ENCODE data around the gene MYH9.

Gene MYH9

DNA sequence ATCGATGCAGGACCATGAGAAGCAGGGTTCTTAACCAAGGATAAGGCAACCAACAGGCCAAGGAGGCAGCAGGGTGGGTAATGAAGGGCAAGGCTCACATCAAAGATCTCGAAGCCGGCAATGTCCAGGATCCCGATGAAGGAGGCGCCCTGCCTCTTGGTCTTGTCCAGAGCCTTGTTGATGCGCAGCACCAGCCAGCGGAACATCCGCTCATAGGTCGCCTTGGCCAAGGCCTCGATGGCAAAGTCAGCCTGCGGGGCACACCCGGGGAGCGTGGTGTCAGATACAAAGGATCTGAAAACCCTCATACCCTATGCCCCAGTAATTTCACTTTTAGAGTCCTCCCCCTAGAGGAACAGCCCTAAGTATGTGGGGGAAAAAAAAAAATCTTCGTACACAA, 71.3 kb downstream of the MYH9 start:
- DNase-seq (ENCODE audit: low read depth in 2 of 2), result no peak

DNA sequence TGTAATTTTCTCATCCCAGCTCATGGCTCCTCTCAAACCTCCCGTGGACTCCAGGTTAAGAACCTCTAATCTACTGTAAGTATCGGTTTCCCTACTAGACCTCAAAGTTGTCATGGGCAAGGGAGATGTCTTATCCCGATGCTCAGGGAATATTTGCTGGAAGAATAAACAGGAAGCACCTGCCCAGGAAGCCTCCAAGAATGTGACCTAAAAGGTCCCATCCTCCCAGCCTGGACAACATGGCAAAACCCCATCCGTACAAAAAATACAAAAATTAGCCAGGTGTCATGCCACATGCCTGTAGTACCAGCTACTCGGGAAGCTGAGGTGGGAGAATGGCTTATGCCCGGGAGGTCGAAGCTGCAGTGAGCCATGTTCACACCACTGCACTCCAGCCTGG, 72.4 kb downstream of the MYH9 start:
- no peak for DNase-seq (ENCODE audit: low read depth in 2 of 2)

DNA sequence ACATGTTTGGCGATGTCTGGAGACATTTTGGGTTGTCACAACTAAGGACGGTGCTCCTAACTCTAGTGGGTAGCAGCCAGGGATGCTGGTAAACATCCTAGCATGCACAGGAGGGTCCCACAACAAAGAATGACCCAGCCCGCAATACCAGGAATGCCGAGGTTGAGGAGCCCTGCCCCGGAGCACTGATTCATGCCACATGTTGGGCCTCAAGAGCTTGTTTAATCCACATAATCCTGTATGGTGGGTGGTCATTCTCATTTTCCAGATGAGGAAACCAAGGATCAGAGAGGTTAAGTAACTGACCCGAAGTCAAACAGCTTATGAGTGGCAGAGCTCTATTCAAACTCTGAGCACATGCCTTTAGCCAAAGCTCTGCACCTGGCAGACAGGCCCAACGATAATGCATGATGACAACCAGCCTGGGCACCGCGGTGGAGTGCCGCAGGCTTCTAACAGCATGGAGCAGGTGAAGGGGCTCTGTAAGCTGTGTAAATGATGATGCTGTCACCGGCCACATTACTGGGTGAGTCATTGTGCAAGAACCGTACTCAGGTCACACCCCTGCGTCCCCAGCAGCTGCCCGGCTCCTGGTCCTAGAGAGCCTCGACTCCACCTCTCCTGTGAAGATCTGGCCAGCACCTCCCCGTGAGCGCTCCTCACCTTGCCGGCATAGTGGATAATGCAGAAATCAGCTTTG, 76.2 kb downstream of the MYH9 start:
- no peak for DNase-seq (ENCODE audit: low read depth in 2 of 2)

DNA sequence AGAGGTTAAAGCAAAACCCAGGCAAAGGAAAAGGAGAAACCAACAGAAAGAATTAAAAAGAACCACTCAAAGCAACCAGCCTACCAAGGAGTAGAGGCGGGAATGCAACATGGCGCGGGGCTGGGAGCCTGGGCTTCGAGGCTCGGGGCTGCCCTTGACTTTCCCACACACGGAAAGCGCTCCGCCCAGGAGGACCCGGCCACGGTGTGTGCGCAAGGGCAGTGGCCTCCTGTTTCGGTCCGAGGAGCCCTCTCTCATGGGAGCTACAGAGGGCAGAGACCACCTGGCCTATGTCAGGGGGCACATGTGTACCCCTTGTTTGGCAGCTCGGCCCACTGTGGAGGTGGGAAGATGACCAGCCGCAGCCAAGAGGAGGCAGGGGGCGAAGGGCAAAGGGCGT, 78.9 kb downstream of the MYH9 start:
- no peak for DNase-seq (ENCODE audit: low read depth in 2 of 2)

DNA sequence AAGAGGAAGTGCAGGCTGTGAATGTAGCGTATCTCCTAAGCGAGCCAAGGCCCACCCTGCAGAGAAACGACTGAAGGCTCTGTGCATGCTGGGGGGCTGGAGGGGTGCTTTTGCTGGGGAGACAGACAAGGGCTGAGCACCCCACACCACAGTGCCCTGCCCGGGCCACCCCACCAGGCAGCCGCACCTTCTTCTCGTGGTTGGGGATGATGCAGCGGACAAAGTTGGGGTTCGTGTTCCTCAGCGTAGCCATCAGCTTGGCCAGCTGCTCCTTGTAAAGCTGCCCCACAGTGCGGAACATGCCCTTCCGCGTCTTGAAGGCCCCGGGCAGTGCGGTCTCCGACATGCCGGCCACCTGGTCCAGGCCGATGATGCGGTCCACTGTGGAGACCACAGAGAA, 81.5 kb downstream of the MYH9 start:
- no peak for DNase-seq (ENCODE audit: low read depth in 2 of 2)

DNA sequence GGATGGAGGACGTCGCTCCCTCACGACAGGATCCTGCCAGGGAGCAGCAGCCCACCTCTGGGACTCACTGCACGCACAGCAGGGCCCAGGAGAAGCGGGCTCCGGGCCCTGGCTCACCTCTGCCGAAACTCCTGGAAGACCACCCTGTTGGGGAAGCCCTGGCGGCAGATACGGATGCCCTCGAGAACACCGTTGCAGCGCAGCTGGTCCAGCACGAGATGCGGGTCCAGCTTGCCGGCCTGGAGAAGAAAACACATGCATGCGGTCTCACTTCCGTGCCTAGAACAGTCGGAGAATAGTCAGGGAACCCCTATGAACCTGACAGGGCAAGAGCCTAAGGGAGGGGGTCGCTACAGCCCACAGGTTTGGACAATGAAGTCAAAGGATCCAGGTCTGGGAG, 82.0 kb downstream of the MYH9 start:
- DNase-seq (ENCODE audit: low read depth in 2 of 2), result no peak

DNA sequence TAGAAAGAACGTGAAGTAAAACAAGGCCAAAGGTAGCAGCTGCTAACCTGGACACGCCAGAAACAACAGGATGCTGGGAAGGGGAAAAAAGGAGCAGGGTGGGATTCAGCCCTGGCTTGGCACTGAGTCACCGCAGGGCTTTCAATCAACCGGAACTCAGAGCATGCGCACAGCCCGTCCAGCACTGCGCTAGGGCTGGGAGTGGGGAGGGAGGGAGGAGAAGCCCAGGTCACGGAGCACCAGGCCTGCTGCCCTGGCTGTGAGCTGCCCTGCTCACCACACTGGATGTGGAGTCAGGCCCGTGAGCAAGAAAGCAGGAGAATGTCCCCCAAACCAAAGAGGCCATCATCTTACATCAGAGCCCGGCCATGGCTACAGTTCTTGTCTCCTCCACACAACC, 83.3 kb downstream of the MYH9 start:
- no peak for DNase-seq (ENCODE audit: low read depth in 2 of 2)

DNA sequence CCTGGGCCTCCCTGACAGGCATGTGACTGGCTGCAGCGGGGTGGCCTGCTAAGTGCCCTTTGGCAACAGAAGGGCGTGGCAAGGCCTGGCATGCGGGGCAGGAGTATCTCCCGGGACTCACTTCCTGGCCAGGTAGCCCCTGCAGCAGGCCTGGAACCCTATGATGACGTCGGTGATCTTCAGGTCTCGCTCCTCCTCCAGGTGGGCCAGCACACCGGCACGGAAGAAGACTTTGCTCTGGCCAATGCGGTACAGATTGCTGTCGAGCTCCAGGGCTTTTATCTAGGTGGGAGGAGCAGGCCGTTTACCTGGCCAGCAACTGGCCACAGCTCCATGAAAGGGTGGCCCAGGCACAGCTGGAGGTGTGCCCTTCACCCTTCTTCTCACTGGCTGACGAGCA, 83.9 kb downstream of the MYH9 start:
- no peak for DNase-seq (ENCODE audit: low read depth in 2 of 2)

DNA sequence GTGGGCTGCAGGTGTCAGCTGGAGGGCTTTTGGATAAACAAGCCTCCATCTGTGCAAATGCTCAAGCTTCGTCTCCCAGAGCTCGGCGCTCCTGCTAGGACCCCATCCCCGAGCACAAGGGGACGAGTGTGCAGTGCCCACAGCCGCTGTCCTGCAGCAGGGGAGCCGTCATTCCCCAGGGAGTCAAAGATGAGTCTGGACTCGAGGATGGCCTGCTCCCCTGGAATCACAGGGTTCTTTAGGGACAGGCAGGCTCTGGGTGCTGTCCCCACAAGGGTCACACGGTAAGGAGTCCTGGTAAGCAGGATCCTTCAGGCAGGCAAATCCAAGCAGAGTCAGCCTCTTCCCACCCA, 84.7 kb downstream of the MYH9 start:
- DNase-seq (ENCODE audit: low read depth in 2 of 2), result no peak

DNA sequence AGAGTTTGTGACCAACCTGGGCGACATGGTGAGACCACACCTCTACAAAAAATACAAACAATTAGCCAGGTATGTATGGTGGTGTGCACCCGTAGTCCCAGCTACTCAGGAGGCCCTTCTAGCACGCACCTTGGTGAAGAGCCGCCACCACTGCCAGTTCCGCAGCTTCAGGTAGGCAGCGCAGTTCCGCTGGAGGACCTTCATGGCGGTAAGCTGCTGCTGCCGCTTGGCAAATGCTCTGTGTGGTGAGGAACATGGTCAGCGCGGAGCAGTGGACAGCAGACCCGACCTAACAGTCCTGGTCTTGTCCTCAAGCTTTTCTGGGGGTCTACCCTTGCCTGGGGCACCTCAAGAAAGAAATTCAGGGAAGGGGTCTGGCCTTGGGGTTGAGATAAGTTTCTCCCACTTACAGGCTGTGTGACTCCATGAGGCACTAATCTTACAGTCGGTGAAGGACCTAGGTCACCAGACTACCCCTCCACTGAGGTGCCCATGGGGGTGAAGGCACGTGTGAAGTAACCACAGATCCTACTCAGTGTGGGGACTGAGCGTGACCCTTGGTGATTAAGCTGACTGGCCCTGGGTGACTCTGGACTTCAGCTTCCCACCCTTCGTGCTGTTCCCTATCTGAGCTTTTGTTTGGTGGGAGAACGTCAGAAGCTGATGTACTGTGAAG, 85.2 kb downstream of the MYH9 start:
- no peak for DNase-seq (ENCODE audit: low read depth in 2 of 2)

DNA sequence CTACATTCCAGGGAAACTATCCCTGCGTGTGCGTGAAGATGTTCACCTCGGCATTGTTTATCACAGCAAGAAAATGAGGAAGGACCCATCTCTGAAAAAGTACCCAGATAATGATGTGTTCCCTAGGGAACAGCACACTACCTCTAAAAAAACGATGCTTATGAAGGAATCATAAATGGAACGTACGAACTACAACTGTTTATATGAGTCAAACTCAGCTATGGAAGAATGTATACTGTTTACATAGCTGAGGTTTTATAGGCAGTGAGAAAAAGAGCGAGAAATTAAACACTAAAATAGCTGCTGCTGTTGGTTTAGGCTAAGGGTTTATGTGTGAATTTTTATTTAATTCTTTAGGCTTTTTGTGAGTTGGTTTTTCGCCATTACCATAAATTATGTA, 85.9 kb downstream of the MYH9 start:
- DNase-seq (ENCODE audit: low read depth in 2 of 2), result no peak

DNA sequence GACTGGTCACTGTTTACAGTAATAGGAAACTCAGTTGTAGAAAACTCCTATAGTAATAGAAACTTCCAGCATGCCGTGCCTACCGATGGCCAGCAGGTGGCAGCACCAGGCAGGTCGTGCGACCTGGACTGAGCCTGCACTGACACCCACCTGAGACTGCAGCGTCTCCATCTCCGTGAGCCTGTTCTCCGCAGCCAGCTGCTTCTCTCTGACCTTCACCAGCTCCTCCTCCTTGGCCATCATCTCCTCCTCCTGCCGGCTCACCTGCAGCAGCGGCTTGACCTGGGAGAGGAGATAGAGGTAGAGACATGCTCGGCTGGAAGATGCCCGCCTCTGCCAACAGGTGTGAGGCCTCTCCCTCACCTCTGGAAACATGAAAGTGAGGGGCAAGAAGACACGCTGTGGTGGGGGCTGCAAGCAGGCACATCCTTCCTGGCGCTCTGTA, 86.4 kb downstream of the MYH9 start:
- DNase-seq (ENCODE audit: low read depth in 2 of 2), result peak; percentile 62 to 76

DNA sequence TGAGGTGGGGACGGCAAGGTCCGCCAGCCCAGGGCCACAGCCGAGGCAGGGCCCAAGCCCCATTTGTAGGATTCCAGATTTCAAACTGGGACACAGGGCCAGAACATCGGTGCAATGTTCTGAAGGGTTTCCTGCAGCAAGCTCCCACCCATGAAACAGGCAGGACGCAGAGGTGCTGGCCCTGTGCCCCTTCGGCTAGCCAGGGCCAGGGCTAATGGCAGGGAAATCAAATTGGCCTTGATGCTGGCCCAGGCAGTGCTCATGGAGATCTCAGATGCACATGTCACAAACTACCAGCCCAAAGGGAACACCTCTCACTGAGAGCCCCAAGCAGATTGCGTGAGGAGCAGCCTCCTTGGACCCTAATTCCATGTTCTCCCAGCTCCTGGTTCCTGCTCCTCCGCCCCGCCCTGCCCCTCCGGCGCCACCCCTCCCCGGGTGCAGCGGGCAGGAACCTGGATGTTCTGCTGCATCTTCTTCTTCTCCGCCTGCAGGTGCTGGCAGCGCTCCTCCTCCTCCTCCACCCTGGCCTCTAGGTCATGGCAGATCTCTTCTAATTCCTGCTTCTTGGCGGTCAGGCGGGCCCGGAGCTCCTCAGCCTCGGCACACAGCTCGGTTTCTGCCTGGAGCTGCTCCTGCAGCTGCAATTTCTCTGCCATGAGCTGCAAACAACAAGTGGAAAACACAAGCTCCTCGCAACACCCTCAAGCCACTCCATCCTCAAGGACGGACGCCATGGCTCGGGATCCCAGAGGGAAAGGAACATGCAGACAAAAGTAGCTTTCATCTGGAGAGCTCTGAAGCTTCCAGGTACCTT, 87.2 kb downstream of the MYH9 start:
- no peak for DNase-seq (ENCODE audit: low read depth in 2 of 2)

DNA sequence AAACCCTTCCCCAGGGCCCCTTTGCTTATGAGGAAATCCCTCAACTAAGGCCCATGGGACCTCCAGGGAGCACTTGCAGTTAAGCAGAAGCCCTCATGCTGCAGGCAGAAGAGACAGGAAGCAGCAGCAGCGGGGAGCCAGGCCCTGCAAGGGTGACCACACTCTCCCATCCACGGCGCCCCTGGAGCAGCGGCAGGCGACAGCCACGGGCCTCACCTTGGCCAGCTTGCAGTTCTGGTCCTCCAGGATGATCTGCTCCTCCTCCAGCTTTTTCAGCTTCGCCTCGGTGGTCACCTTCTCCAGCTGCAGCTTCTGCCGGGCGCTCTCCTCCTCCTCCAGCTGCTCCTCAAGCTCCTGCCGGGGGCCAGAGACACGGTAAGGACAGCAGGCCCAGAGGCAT, 87.9 kb downstream of the MYH9 start:
- DNase-seq (ENCODE audit: low read depth in 2 of 2), result no peak

DNA sequence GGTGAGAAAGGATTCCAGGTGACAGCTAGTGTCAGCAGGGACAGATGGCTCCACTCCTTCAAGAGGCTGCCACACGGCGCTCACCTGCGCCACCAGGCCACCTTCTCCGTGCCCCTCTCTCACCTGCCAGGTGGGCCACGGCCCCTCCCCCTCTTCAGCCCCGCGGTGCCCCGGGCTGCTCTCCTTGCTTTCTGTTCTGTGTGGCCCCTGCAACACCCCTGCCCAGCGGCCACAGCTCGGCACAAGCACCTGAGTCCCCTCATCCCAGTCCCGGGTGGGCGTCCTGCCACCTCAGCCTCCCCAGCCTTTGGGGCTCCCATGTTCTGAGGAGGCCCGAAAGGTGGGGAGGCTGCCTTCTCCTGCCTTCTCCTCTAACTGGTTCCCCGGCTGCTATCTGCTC, 88.5 kb downstream of the MYH9 start:
- no peak for DNase-seq (ENCODE audit: low read depth in 2 of 2)

DNA sequence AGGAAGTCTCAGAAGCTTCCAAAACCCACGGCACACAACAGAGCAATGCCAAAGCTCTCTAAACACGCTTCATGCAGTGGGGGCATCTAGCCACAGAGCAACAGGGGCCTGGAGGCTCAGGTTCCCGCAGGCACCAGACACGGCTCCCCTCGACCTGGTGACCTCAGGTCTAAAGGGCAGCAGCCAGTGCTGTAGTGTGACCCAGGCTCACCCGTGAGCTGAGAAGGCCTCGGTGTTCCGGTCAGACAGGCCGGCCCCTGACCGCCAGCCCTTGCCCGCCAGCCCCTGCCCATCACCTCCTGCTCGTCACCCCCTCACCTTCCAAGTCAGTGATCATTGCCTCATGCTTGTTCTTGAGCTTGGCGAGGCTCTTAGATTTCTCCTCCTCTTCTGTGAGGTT, 89.2 kb downstream of the MYH9 start:
- no peak for DNase-seq (ENCODE audit: low read depth in 2 of 2)

DNA sequence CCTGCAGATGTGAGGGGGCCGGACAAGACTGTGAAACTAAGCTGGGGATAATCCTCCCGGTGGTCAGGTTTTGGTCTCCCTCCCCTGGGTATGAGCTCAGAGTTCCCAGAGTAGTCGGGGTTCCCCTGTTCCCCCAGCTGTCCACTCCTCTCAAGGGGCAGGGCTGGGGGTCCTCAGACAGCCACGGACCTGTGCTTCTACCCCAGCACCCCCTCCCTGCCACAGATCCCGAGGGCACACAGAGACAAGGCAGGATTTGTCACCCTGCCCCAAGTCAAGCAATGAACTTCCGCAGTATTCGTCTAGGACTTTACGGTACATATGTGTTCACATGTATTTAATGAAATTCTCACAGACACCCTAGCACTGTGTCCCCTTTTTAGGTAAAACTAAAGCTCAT, 89.6 kb downstream of the MYH9 start:
- no peak for DNase-seq (ENCODE audit: low read depth in 2 of 2)

DNA sequence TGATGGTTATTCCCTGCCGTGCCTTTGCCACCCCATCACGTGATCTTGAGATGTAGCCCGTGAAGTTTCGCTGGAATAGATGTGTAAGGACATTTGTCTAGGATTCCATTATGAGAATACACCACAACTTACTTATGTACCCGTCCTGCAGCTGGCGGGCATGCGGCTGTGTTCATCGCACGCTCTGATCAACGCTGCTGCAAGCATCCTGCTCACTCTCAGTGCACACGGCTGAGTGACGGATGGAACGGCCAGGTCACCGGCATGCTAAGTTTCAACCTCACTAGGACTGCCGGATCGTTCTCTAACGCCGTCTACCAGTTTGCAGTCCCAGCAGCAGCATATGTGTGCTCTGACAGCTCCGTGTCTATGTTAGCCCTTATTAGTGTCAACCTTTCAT, 90.2 kb downstream of the MYH9 start:
- DNase-seq (ENCODE audit: low read depth in 2 of 2), result no peak

DNA sequence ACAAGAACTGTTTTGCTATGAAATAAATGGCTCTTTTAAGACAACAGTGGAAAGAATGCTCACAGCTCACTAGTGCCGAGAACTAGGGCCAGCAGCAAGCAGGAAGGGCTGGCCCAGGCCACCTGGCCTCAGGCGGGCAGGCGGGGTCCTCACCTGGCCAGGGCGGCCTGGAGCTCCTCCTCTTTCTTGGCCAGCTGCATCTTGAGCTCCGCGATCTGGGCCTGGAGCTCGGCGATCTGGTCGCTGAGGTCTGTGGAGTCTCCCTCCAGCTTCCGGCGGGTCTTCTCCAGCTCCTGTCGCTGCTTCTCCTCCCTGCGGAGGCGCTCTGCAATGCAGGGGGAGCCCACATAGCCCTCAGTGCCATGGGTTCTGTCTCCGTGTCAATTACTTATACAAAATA, 91.1 kb downstream of the MYH9 start:
- no peak for DNase-seq (ENCODE audit: low read depth in 2 of 2)

DNA sequence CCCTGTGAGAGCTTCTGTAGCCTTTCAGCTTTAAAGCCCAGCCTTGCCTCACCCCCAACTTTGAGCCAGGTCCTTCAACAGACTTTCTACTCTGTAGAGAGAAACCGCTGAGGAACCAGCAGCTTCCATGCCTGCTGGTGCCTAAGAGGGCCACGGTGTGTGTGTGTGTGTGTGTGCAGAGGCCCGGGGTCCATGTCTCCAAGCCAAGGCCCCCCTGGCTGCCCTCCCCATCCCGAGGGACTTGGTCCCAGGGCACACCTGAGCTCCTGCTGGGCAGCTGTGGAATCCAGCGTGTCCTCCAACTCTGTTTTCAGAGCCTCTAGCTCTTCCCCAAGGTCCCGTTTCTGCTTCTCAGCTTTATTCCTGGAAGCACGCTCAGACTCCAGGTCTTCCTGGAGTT, 92.5 kb downstream of the MYH9 start:
- no peak for DNase-seq (ENCODE audit: low read depth in 2 of 2)

DNA sequence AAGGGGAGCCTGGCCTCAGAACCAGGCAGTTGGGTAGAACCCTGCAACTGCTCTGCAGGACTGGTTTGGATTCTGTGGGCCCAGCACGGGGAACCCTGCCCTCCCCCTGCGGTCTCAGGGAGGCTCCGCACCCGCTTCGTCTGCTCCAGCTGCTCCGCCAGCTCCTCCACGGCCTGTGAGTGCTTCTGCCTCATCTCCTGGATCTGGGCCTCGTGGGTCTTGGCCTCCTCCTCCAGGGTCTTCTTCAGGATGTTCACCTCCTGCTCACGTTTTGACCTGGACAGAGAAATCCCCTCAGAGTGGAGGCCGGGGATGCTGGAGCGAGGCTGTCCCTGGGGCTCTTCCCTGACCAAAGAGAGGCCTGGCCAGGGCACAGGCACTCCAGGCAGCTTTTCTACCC, 93.0 kb downstream of the MYH9 start:
- no peak for DNase-seq (ENCODE audit: low read depth in 2 of 2)

DNA sequence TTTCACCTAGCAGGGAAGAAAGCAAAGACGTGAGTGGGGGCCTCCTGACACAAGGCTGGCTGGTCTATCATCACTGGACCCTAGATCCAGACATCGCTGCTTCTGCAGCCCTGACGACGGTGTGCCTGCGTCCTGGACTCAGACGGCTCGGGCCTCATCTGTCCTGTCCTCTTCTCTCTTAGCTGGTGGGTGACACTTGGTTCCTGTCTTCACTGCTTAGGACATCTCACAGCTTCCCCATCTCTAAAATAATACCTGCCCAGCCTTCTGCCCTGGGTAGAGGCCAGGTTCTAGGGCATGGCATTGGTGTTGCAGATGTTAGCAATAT, 93.5 kb downstream of the MYH9 start:
- DNase-seq (ENCODE audit: low read depth in 2 of 2), result no peak

DNA sequence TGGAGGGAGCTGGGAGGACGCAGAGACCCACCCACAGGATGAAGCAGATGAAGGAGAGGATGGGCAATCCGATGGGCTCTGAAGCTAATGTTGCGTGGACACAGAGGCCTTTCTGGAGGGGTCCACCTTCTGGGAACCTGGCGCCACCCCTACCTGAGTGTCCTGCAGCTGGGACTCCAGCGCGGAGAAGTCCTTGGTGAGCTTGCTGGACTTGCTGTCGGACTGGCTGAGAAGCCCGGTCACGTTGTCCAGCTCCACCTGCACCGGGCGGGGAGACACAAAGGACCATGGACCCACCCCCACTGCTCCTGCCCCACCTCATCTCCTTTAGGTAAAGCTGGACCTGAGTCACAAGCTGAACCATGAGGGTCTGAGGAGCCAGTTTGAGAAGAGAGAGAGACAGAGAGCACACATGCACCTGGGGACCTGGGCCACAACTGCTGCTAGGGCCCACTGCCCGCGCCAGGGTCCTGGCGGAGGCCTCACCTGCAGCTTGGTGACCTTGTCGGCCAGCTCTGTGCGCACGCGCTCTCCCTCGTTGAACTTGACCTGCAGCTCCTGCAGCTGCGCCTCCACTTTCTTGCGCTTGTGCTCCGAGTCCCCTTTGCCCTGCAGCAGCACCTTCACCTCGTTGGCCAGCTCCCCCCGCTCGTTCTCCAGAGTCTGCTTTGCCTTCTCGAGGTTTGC, 94.0 kb downstream of the MYH9 start:
- no peak for DNase-seq (ENCODE audit: low read depth in 2 of 2)

All from stimulated activated CD8-positive, alpha-beta memory T cell treated with anti-CD3 and anti-CD28 coated beads, Interleukin-2, amount 100 ng/mL, for 48 hours (primary cell).